ENCODE data around the gene BNIP5.

Gene BNIP5

DNA sequence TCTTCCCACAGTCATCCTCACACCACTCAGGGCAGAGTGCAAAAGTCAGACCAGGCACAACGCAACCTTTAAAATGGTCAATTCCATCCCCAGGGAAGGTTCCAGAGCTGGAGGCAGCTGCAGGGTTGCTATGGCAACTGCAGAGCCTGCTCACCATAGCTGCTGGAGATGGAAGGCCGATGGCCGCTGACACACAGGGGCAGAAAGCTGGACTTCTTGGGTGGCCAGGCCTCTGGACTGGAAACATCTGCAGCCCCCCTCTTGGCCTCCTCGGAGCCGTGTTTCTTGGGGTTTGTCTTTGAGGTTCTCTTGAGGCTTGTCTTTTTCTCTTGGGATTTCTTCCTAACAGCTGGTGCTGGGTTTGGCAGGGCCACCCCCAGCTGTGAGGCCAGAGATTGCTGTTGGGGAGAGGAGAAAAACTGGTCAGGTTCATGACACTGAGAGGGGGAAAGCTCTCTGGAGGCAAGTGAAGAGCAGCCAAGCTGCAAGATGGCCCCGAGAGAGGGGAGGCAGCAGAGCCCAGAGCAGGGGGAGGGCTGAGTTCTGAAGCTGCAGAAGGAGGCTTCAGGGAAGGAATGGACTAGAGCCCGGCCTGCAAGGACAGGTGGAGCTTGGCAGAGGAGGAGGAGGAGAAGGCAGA is 10.2 kb downstream of the BNIP5 start:
- Histone ChIP-seq H2AFZ (ENCODE audit: low read depth, low read length) (no peak overlapping the region), H3K9ac (ENCODE audit: low read length) (no peak overlapping the region)

DNA sequence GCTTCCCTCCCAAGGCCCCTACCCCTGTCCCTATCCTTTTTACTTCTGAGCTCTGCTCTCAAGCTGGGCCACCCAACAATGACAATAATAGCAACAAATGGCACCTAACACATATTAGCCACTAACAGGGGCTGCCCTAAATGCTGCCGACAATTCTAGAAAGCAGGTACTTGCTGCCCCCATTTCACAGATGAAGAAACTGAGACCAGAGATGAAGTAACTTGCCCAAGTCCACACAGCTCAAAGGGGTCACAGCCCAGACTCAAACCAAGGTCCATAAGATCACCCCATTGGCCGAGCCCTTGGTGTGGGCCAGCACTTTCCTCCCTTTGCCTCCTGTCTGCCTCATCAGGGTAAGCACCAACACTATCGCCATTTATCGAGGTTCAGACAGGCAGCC is 12.0 kb downstream of the BNIP5 start:
- TF ChIP-seq EZH2phosphoT487 (IDR thresholded peaks at IDR 0.05; ENCODE audit: low read depth) (no peak), CTCF (IDR thresholded peaks at IDR 0.05; ENCODE audit: low read depth, low read length) (no peak)
- Histone ChIP-seq H3K27ac (ENCODE audit: low read length) (no peak overlapping the region), H3K9me3 (ENCODE audit: insufficient read depth, low read length) (no peaks in the 10 kb centered on the region), H3K4me3 (ENCODE audit: low read length) (no peak overlapping the region), H3K4me1 (ENCODE audit: low read length) (no peaks in the 10 kb centered on the region), H3K36me3 (replicated peaks; ENCODE audit: low read depth, low read length) (no peaks in the 10 kb centered on the region), H3K79me2 (ENCODE audit: low read length) (no peaks in the 10 kb centered on the region), H3K9ac (ENCODE audit: low read length) (no peak overlapping the region), H2AFZ (ENCODE audit: low read depth, low read length) (no peak overlapping the region), H3K4me2 (ENCODE audit: low read length) (no peak overlapping the region), H4K20me1 (ENCODE audit: insufficient read depth, low read length) (no peaks in the 10 kb centered on the region), H3K27me3 (ENCODE audit: low read depth, low read length) (peaks cover 32% of the 10 kb centered on the region)

More for the DNA sequence above, 10.2 kb downstream of the BNIP5 start:
- Histone ChIP-seq H3K4me3 (ENCODE audit: low read length) (no peak overlapping the region), H3K27me3 (ENCODE audit: low read depth, low read length) (peaks cover 29% of the 10 kb centered on the region), H3K4me1 (ENCODE audit: low read length) (no peaks in the 10 kb centered on the region), H3K79me2 (ENCODE audit: low read length) (no peaks in the 10 kb centered on the region), H3K9me3 (ENCODE audit: insufficient read depth, low read length) (no peaks in the 10 kb centered on the region), H4K20me1 (ENCODE audit: insufficient read depth, low read length) (no peaks in the 10 kb centered on the region), H3K27ac (ENCODE audit: low read length) (no peak overlapping the region), H3K4me2 (ENCODE audit: low read length) (no peak overlapping the region), H3K36me3 (replicated peaks; ENCODE audit: low read depth, low read length) (no peaks in the 10 kb centered on the region)
- no peak for TF ChIP-seq CTCF (IDR thresholded peaks at IDR 0.05; ENCODE audit: low read depth, low read length)
- TF ChIP-seq EZH2phosphoT487 (IDR thresholded peaks at IDR 0.05; ENCODE audit: low read depth), result no peak

GRCh38 chr6:36324191-36324590 is 12.5 kb downstream of the BNIP5 start:
- Histone ChIP-seq H2AFZ (ENCODE audit: low read depth, low read length) (no peak overlapping the region), H3K4me1 (ENCODE audit: low read length) (no peaks in the 10 kb centered on the region)

GRCh38 chr6:36323062-36323461 is 13.6 kb downstream of the BNIP5 start:
- H3K79me2 ChIP-seq (ENCODE audit: low read length), result no peaks in the 10 kb centered on the region
- TF ChIP-seq EZH2phosphoT487 (IDR thresholded peaks at IDR 0.05; ENCODE audit: low read depth) (no peak), CTCF (IDR thresholded peaks at IDR 0.05; ENCODE audit: low read depth, low read length) (no peak)
- H3K27me3 ChIP-seq (ENCODE audit: low read depth, low read length), result peaks cover 26% of the 10 kb centered on the region
- no peak overlapping the region for H2AFZ ChIP-seq (ENCODE audit: low read depth, low read length)
- H3K4me2 ChIP-seq (ENCODE audit: low read length), result no peak overlapping the region
- no peak overlapping the region for H3K9ac ChIP-seq (ENCODE audit: low read length)
- H3K27ac ChIP-seq (ENCODE audit: low read length), result no peak overlapping the region
- H3K4me1 ChIP-seq (ENCODE audit: low read length), result no peaks in the 10 kb centered on the region
- H4K20me1 ChIP-seq (ENCODE audit: insufficient read depth, low read length), result no peaks in the 10 kb centered on the region
- no peak overlapping the region for H3K4me3 ChIP-seq (ENCODE audit: low read length)
- no peaks in the 10 kb centered on the region for H3K36me3 ChIP-seq (replicated peaks; ENCODE audit: low read depth, low read length)
- H3K9me3 ChIP-seq (ENCODE audit: insufficient read depth, low read length), result no peaks in the 10 kb centered on the region

More at GRCh38 chr6:36324191-36324590, 12.5 kb downstream of the BNIP5 start:
- H4K20me1 ChIP-seq (ENCODE audit: insufficient read depth, low read length), result no peaks in the 10 kb centered on the region
- H3K9me3 ChIP-seq (ENCODE audit: insufficient read depth, low read length), result no peaks in the 10 kb centered on the region
- H3K9ac ChIP-seq (ENCODE audit: low read length), result no peak overlapping the region
- H3K27ac ChIP-seq (ENCODE audit: low read length), result no peak overlapping the region
- H3K36me3 ChIP-seq (replicated peaks; ENCODE audit: low read depth, low read length), result no peaks in the 10 kb centered on the region
- H3K4me2 ChIP-seq (ENCODE audit: low read length), result no peak overlapping the region
- H3K27me3 ChIP-seq (ENCODE audit: low read depth, low read length), result peaks cover 31% of the 10 kb centered on the region
- no peaks in the 10 kb centered on the region for H3K79me2 ChIP-seq (ENCODE audit: low read length)
- no peak overlapping the region for H3K4me3 ChIP-seq (ENCODE audit: low read length)
- TF ChIP-seq CTCF (IDR thresholded peaks at IDR 0.05; ENCODE audit: low read depth, low read length) (no peak), EZH2phosphoT487 (IDR thresholded peaks at IDR 0.05; ENCODE audit: low read depth) (no peak)
